ENCODE measurements around the gene RPGR. TPM values are rescaled to one million over a fixed set of nuclear protein-coding genes. Genes with fewer than 3 reads are reported as not detected.

RPGR gene, protein sequence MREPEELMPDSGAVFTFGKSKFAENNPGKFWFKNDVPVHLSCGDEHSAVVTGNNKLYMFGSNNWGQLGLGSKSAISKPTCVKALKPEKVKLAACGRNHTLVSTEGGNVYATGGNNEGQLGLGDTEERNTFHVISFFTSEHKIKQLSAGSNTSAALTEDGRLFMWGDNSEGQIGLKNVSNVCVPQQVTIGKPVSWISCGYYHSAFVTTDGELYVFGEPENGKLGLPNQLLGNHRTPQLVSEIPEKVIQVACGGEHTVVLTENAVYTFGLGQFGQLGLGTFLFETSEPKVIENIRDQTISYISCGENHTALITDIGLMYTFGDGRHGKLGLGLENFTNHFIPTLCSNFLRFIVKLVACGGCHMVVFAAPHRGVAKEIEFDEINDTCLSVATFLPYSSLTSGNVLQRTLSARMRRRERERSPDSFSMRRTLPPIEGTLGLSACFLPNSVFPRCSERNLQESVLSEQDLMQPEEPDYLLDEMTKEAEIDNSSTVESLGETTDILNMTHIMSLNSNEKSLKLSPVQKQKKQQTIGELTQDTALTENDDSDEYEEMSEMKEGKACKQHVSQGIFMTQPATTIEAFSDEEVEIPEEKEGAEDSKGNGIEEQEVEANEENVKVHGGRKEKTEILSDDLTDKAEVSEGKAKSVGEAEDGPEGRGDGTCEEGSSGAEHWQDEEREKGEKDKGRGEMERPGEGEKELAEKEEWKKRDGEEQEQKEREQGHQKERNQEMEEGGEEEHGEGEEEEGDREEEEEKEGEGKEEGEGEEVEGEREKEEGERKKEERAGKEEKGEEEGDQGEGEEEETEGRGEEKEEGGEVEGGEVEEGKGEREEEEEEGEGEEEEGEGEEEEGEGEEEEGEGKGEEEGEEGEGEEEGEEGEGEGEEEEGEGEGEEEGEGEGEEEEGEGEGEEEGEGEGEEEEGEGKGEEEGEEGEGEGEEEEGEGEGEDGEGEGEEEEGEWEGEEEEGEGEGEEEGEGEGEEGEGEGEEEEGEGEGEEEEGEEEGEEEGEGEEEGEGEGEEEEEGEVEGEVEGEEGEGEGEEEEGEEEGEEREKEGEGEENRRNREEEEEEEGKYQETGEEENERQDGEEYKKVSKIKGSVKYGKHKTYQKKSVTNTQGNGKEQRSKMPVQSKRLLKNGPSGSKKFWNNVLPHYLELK
- 15.0 TPM for total RNA-seq

DNA sequence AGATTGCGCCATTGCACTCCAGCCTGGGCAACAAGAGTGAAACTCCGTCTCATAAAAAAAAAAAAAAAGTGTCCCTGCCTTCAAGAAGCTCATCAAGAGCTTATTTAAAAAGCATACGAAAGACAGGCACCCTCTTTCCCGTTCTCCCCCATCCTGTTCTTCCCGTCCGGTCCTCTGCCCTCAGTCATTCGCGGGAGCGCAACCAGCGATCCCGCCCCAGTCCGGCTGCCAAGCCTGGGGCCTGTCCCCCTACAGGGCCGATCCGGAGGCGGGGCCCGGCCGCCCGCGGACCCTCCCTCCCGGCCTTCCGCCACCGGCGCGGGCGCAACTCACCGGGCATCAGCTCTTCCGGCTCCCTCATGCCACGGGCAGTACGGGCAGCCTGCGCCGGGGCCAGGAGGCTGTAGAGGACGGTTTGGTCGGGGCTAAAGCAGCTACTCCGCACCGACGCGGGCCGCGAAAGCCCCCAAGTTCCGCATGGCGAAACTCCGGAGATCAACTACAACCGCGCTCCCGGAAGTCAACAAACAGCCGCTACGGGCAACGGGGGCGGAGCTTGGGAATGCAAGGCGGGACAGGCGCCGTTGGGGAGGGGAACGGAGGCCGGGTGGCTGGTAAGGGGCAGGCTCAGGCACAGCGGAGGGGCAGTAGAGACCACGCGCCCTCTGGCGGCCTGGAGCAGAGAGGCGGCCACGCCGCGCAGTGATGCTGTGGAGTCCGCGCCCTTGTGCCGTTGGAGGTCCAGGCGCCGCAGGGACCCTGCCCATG, at the start of gene RPGR:
RPGR (minus strand) TSS at position 503 of the 768 bp plus-strand sequence; CDS start at position 361, 142 bp downstream.

DNA sequence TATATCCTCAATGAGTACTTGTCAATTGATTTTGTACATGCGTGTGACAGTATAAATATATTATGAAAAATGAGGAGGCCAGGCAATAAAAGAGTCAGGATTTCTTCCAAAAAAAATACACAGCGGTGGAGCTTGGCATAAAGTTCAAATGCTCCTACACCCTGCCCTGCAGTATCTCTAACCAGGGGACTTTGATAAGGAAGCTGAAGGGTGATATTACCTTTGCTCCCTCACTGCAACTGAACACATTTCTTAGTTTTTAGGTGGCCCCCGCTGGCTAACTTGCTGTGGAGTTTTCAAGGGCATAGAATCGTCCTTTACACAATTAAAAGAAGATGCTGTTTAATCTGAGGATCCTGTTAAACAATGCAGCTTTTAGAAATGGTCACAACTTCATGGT, 25.1 kb upstream of the RPGR start, which contains the start of gene OTC:
OTC (plus strand) TSS at position 243 of the 400 bp plus-strand sequence; CDS start at position 336, 93 bp downstream.

DNA sequence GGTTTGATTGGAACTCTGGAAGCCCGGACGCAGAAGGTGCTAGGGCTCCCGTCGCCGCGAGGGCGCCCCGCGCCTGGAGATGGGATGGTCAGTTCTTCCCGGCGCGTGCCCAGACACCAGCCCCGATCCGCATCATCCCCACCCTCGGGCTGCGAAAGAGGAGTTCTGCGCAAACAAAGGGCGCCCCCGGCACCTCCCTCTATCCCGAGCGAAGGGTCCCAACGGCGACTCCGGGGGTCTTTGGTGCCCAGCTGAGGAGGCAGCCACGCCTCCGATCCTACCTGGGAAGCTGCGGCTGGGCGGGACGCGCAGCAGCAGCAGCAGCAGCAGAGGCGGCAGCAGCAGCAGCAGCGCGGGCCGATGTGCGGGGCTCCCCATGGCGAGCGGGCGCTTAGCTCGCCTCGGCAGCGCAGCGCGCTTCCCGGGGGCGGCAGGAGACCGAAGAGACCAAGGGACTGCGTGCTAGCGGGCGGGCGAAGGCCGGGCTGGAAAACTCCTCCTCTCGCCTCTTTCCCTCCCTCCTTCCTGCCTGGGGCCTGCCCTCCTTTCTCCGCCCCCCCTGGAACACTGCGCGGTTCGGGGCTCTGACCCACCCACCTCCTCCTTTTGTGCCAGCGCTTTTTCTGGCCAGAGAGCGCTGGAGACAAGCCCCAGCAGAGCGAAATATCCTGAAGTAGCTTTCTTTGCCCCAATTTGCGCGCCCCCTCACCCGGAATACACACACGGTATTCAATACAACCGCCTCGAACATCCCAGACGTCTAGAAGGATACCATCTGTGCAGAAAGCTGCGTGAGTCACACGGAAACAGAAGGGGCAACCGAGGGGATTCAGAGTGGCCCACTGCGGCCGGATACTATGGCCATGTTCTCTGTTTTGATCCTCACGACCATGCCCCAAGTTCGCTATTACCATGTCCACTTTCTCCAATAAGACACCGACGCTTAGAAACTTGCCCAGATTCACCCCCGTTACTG, 106.6 kb downstream of the RPGR start, which contains the start of gene SRPX:
SRPX (minus strand) TSS at position 457 of the 976 bp plus-strand sequence; CDS start at position 378, 79 bp downstream.

Small RNA genes within 50 kb of the gene (small RNA-seq; reads per million reads assigned to genes)
- not detected for gene RF00322 (ENCODE audit: low replicate concordance)

Other genes with a start within 250 kb of the RPGR start
- 22.0 TPM for gene SRPX, start 106.6 kb downstream of the RPGR start, total RNA-seq
- not detected for gene OTC, start 25.1 kb upstream of the RPGR start, total RNA-seq
- gene TSPAN7, start 234.0 kb upstream of the RPGR start, total RNA-seq: 31.9 TPM

All from metanephros (tissue), 2 donors.